ENCODE data around the gene HTT. TPM values are rescaled to one million over a fixed set of nuclear protein-coding genes. Genes with fewer than 3 reads are reported as not detected.

The HTT gene
- total and polyA plus RNA-seq, 9 of the 15 experiments (the other 6 are each of a cell fraction or from before 2014, with no cell fraction given) = 0.66 to 31.6 (median 14.7) TPM

GRCh38 chr4:3197366-3198105, 123.1 kb downstream of the HTT start (continued):
- TF ChIP-seq ID3 (CRISPR knock-in tag; IDR thresholded peaks at IDR 0.05) (no peak), ID3 (tag; IDR thresholded peaks at IDR 0.05) (no peak), CTCF (IDR thresholded peaks at IDR 0.05 in 2 of 3, conservative IDR thresholded peaks at IDR 0.05 in 1 of 3; ENCODE audit: insufficient read depth in 2 of 3, low read depth in 1 of 3, low read length in 3 of 3) (no peak), AFF4 (CRISPR knock-in tag; IDR thresholded peaks at IDR 0.05) (no peak), SFPQ (IDR thresholded peaks at IDR 0.05; ENCODE audit: low read depth, low read length) (no peak), MED1 (CRISPR knock-in tag; IDR thresholded peaks at IDR 0.05; ENCODE audit: borderline replicate concordance) (no peak), MAX (CRISPR knock-in tag; IDR thresholded peaks at IDR 0.05) (no peak), SAFB (IDR thresholded peaks at IDR 0.05; ENCODE audit: borderline replicate concordance, low read depth, low read length) (no peak), ADNP (tag; IDR thresholded peaks at IDR 0.05) (no peak), ELF2 (CRISPR knock-in tag; IDR thresholded peaks at IDR 0.05) (no peak), DEAF1 (CRISPR knock-in tag; IDR thresholded peaks at IDR 0.05) (no peak)
